ENCODE measurements around the gene ANKRD39. TPM values are rescaled to one million over a fixed set of nuclear protein-coding genes. Genes with fewer than 3 reads are reported as not detected.

ANKRD39 gene
- total and polyA plus RNA-seq, 10 donors: 13.6 to 32.2 (median 20.4) TPM

GRCh38 chr2:96816836-96817702 is 40.7 kb downstream of the ANKRD39 start:
- peaks cover 46 to 62% (median 54%) of the 10 kb centered on the region in 6 donors for H3K4me1 ChIP-seq
- H3K27ac ChIP-seq: peak overlapping the region in 5 of 8 donors; percentile 96 to 99 (median 98)
- DNase-seq: peak; percentile 86
- intact Hi-C loops (cut with DNase I; ENCODE audit: low total_unique reads): no loop called here
- H3K36me3 ChIP-seq: peaks cover 0 to 39% (median 2%) of the 10 kb centered on the region in 6 donors
- 5 to 12% (median 8%) methylated on average over 17 to 89 of the region's 89 CpGs for WGBS, 5 donors
- no peaks in the 10 kb centered on the region for H3K27me3 ChIP-seq (replicated peaks in 1 of 7)
- peak overlapping the region; percentile 72 to 91 (median 80) for H3K4me3 ChIP-seq
- TF ChIP-seq POLR2AphosphoS5 (IDR thresholded peaks at IDR 0.05): peak in 2 of 3 donors; percentile 33 to 56
- TF ChIP-seq CTCF (IDR thresholded peaks at IDR 0.05 in 8 of 11, conservative IDR thresholded peaks at IDR 0.05 in 3 of 11): no peak
- no peaks in the 10 kb centered on the region for H3K9me3 ChIP-seq

- peak within 1 kb of the TSS; percentile 96 to 99 (median 98) for H3K27ac ChIP-seq
- 0 to 1% (median 0%) methylated on average over 40 to 103 of the region's 103 CpGs for WGBS, 5 donors
- peak; percentile 99 for DNase-seq
- intact Hi-C loops (cut with DNase I; ENCODE audit: low total_unique reads): no loop called here
- TF ChIP-seq CTCF (IDR thresholded peaks at IDR 0.05 in 8 of 11, conservative IDR thresholded peaks at IDR 0.05 in 3 of 11) (peak; percentile 65 to 95 (median 87)), POLR2AphosphoS5 (IDR thresholded peaks at IDR 0.05) (peak; percentile 96 to 97 (median 96)), POLR2A (IDR thresholded peaks at IDR 0.05) (peak in 2 of 3 donors; percentile 78 to 89)
- H3K27me3 ChIP-seq (replicated peaks in 1 of 7): no peaks in the 10 kb centered on the region
- H3K4me3 ChIP-seq: peak within 1 kb of the TSS; percentile 72 to 91 (median 80)
- H3K36me3 ChIP-seq: peaks cover 0 to 38% (median 2%) of the 10 kb centered on the region in 6 donors
- no peaks in the 10 kb centered on the region for H3K9me3 ChIP-seq
- peaks cover 45 to 54% (median 50%) of the 10 kb centered on the region in 6 donors for H3K4me1 ChIP-seq
Measured at GRCh38 chr2:96816127-96816835, 41.5 kb downstream of the ANKRD39 start, which contains the start of gene CNNM3. Gene CNNM3 (plus strand): TSS chr2:96816268. CDS start chr2:96816278, 10 bp downstream.

- intact Hi-C loops (cut with DNase I; ENCODE audit: low total_unique reads): no loop called here
- peaks cover 0 to 39% (median 2%) of the 10 kb centered on the region in 6 donors for H3K36me3 ChIP-seq
Measured at GRCh38 chr2:96815326-96816126, 42.3 kb downstream of the ANKRD39 start.

More at GRCh38 chr2:96815326-96816126, 42.3 kb downstream of the ANKRD39 start:
- H3K4me3 ChIP-seq: peak overlapping the region; percentile 72 to 91 (median 80)
- DNase-seq: peak; percentile 83
- TF ChIP-seq POLR2A (IDR thresholded peaks at IDR 0.05) (no peak), POLR2AphosphoS5 (IDR thresholded peaks at IDR 0.05) (no peak), CTCF (IDR thresholded peaks at IDR 0.05 in 8 of 11, conservative IDR thresholded peaks at IDR 0.05 in 3 of 11) (no peak)
- H3K9me3 ChIP-seq: no peaks in the 10 kb centered on the region
- WGBS, 5 donors: 2 to 5% (median 2%) methylated on average over 15 to 60 of the region's 60 CpGs
- peak overlapping the region; percentile 96 to 99 (median 98) for H3K27ac ChIP-seq
- peaks cover 39 to 48% (median 43%) of the 10 kb centered on the region in 6 donors for H3K4me1 ChIP-seq
- no peaks in the 10 kb centered on the region for H3K27me3 ChIP-seq (replicated peaks in 1 of 7)
